Transverse colon (tissue), 3 donors: ENCODE results near the gene SH3RF3.

Source experiments
- CTCF ChIP-seq, 5 experiments: fragments of 200-600 bp in 3 of 5; fragments of 450-650 bp in 2 of 5; sonication (generic) in 3 of 5; IDR thresholded peaks; 1 replicate in 2 of 5; 2 replicates in 3 of 5; pipeline ENCODE4 v1.5.1; 2016 to 2017; ENCODE audit warnings: antibody characterized with exemption in 5 of 5, inconsistent platforms in 3 of 5, mild to moderate bottlenecking in 2 of 5, moderate library complexity in 1 of 5
- EP300 ChIP-seq: sonication (generic); formaldehyde crosslinking; IDR thresholded peaks from one replicate; pipeline ENCODE4 v1.6.1; 2017; ENCODE audit warnings: antibody characterized with exemption, low read depth
- POLR2A ChIP-seq: fragments of 450-650 bp; IDR thresholded peaks from one replicate; pipeline ENCODE4 v1.6.1; 2016; ENCODE audit warnings: antibody characterized with exemption, mild to moderate bottlenecking, moderate library complexity

- TF ChIP-seq EP300, result no peak
- TF ChIP-seq CTCF (IDR thresholded peaks at IDR 0.05), result no peak
- no peak for TF ChIP-seq POLR2A
These were observed 394.1 kb downstream of the SH3RF3 start for GRCh38 chr2:109523121-109523520.
